Measurements from ENCODE around the gene GPR78.

DNA sequence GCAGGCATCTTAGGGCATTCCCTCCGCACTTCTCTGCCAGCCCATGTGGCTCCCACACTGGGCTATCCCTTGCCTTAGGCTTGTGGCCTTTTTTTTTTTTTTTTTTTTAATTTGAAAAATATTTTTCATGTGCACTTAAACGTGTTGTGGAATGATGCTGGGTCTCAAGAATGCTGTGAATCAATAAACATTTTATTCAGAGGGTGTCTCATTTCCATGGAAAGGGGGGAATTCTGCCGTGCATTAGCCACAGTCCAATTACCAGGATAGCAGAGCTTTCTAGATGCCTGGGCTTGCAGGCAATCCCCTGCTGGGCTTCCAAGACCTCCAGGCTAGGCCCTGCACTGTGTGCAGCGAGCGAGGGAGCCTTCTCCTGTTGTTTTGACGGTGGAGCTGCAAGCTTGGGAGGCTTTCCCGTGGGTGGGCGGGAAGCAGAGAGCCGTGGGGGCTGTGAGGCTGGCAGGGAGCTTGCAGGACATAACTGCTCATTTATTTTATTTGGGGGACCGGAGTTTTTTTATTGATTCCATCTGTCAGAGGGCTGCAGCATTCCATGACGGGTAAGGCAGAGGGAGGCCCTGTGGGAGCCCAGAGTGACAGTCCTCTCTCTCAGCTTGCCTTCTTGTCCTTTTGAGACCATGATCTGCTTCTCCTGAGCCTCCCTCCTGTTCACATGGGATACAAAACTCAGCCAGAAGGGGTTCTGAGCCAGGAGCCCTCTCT is 9.8 kb downstream of the GPR78 start:
- TF ChIP-seq, protein P1, sequence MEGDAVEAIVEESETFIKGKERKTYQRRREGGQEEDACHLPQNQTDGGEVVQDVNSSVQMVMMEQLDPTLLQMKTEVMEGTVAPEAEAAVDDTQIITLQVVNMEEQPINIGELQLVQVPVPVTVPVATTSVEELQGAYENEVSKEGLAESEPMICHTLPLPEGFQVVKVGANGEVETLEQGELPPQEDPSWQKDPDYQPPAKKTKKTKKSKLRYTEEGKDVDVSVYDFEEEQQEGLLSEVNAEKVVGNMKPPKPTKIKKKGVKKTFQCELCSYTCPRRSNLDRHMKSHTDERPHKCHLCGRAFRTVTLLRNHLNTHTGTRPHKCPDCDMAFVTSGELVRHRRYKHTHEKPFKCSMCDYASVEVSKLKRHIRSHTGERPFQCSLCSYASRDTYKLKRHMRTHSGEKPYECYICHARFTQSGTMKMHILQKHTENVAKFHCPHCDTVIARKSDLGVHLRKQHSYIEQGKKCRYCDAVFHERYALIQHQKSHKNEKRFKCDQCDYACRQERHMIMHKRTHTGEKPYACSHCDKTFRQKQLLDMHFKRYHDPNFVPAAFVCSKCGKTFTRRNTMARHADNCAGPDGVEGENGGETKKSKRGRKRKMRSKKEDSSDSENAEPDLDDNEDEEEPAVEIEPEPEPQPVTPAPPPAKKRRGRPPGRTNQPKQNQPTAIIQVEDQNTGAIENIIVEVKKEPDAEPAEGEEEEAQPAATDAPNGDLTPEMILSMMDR (IDR thresholded peaks at IDR 0.05; ENCODE audit: low read length) = no peak
- no peak for TF ChIP-seq EZH2 (optimal IDR thresholded peaks at IDR 0.05; ENCODE audit: low read depth, low read length)

Measured in MM.1S (cell line).